Measurements from ENCODE around the gene CLEC4C.
"Not testable (repeated sequence)": the region's sequence is repeated elsewhere in the genome, so short reads cannot be mapped to it uniquely, and the experiment has no call there.

Gene CLEC4C

DNA sequence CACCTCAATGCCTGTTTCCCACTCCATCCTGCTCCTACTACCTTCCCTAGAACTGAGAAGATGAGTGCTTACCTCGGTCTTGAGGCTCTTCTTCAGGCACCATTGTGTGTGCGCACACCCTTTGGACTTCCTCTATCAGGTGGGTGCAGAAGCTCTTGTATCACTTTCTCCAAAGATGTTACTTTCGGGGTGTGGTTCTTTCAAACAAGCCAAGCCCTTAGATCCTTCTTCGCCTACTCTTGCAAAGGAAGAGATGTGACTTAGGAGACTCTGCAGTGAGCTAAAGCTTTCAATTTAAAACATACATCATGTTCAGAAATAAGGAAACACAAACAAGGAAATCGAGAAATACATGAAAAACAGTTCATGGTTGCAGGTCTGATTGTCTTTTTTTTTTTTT lies at the start of gene CLEC4C:
Gene CLEC4C (minus strand): TSS at position 130 of the 400 bp plus-strand sequence. CDS start 27 bp downstream, at position 103.
- no peak within 1 kb of the TSS for H3K27ac ChIP-seq
- no peak for TF ChIP-seq CTCF (conservative IDR thresholded peaks at IDR 0.05)

DNA sequence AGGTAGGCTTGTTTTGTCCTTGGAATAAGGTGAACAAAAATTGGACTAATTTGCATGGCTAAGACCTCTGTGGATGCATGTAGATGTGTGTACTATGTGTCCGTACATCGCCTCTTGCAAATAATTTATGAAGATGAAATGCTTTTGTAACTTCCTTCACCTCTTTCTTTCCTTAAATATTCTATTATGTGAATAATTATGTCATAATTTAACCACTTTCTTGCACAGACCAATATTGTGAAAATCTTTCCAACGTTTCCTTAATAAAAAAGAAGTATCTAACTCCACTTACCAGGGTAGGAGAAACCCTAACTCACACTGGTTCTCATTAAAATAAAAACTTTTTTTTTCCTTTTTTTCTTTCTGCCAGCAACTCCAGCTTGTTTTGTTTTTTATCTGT lies 46.0 kb upstream of the CLEC4C start:
- no peak for TF ChIP-seq CTCF (conservative IDR thresholded peaks at IDR 0.05)
- H3K27ac ChIP-seq = no peak overlapping the region

- H3K27ac ChIP-seq = not testable (repeated sequence)
Observed at GRCh38 chr12:7788884-7789528, 41.8 kb upstream of the CLEC4C start, which contains the start of gene NANOG. NANOG (plus strand) TSS chr12:7789402; CDS start chr12:7789615, 213 bp downstream.

GRCh38 chr12:7788294-7788660 lies 41.1 kb upstream of the CLEC4C start:
- H3K27ac ChIP-seq = no peak overlapping the region
- no peak for TF ChIP-seq CTCF (conservative IDR thresholded peaks at IDR 0.05)

DNA sequence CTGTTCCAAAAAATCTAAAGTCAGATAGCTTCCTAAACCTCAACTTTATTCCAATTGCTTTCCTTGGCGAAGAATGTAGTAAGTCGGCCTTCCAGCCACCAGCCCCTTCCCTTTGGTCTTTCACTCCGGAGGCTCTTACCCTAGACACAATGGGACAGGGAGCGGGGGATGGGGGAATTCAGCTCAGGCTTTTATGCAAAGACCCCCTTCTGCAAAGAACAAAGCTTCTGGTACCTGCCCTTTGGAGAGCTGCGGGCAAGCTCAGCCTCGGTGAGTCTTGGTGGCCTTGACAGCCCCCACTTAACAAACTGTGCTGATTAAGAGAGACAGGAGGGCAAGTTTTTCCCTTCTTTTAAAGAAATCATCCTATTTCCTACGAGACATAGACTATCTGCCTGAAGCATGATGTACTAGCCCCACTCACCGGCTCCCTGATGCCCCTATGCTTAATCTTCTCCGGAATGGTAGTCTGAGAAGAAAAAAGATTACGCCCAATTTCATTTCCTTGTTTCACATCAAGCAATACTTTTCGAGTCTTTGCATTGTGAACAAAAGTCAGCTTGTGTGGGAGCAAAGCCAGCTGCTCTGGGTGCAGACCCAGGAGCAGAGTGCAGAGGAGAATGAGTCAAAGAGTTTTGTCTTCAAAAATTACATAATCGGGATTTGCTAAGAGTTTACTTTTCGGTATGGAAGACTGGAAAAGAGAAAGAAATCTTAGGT lies 40.6 kb upstream of the CLEC4C start:
- no peak overlapping the region for H3K27ac ChIP-seq
- TF ChIP-seq CTCF (conservative IDR thresholded peaks at IDR 0.05) = no peak

DNA sequence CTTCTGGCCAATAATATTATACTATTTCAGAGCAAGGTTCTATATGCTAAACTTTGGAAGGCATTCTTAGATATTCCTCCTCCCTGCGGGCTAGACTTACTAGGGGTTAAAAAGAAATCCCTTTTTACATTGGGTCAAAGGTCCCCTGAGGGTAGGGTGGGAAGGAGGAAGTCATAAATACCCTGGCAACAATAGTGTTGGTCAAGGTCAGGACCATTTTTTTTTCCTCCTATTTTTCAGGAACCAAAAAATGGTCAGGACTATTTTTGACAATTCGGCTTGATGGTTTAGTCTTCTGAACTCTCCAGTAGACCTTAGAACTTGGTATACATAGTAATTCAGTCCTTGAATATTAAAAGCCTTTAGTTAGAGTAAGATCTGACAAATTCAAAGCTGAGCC lies 37.5 kb upstream of the CLEC4C start:
- H3K27ac ChIP-seq = no peak overlapping the region
- no peak for TF ChIP-seq CTCF (conservative IDR thresholded peaks at IDR 0.05)

DNA sequence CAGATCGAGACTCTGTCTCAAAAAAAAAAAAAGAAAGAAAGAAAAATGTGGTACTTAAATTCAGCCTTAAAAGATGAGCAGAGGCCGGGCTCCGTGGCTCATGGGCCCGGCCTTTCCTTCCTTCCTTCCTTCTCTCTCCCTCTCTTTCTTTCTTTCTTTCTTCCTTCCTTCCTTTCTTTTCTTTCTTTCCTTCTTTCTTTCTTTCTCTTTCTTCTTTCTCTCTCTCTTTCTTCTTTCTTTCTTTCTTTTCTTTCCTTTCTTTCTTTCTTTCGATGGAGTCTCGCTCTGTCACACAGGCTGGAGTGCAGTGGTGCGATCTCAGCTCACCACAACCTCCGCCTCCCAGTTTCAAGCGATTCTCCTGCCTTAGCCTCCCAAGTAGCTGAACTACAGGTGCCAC lies 36.3 kb upstream of the CLEC4C start:
- not testable (repeated sequence) for H3K27ac ChIP-seq

GRCh38 chr12:7782055-7782454 lies 34.9 kb upstream of the CLEC4C start:
- no peak overlapping the region for H3K27ac ChIP-seq
- TF ChIP-seq CTCF (conservative IDR thresholded peaks at IDR 0.05) = no peak

All from VCaP (cell line).